ENCODE results near the gene MBD3L1. TPM values are rescaled to one million over a fixed set of nuclear protein-coding genes. Genes with fewer than 3 reads are reported as not detected.

Gene MBD3L1
- polyA plus RNA-seq, 1 of the 3 experiments (the other 2 are of a cell fraction): not detected

- H3K36me3 ChIP-seq (replicated peaks in 1 of 2; ENCODE audit: control insufficient read depth in 1 of 2, insufficient read depth in 2 of 2, low read length in 1 of 2): peaks cover 57 to 88% of the 10 kb centered on the region in 2 experiments
These were observed 18.0 kb upstream of the MBD3L1 start for GRCh38 chr19:8814176-8814575.

DNA sequence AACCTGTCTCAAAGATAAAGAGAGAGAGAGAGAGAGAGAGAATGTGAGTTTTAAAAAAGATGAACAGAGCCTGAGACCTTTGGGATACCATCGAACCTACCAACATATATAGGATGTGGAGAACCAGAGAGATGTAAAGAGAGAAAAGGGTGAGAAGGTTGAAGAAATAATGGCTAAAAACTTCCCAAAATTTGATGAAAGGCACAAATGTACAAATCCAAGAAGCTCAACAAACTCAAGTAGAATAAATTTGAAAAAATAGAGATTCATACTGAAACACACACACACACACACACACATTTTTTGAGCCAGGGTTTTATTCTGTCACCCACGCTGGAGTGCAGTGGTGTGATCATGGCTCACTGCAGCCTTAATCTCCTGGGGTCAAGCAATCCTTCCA is 16.4 kb upstream of the MBD3L1 start:
- H3K4me1 ChIP-seq (ENCODE audit: control insufficient read depth in 1 of 2, insufficient read depth in 2 of 2, low read depth in 1 of 2, low read length in 1 of 2): no peaks in the 10 kb centered on the region
- no peak overlapping the region for H3K4me2 ChIP-seq
- H3K9ac ChIP-seq: no peak overlapping the region
- TF ChIP-seq TCF12 (IDR thresholded peaks at IDR 0.05): no peak
- H3K27ac ChIP-seq (ENCODE audit: low read depth in 2 of 2, low read length in 1 of 2): no peak overlapping the region
- H3F3A ChIP-seq (replicated peaks; ENCODE audit: insufficient read depth): peaks cover 8% of the 10 kb centered on the region
- H4K20me1 ChIP-seq (ENCODE audit: insufficient read depth): no peaks in the 10 kb centered on the region
- CTCF ChIA-PET: interaction anchor here (1.7 kb wide), 1 partner anchor 16 kb away, joined by 3 read pairs; the partner anchor contains the start of genes MBD3L1 and ZNF558
- no peaks in the 10 kb centered on the region for H3K27me3 ChIP-seq (ENCODE audit: insufficient read depth)
- DNase-seq: no peak
- peaks cover 59 to 90% of the 10 kb centered on the region in 2 experiments for H3K36me3 ChIP-seq (replicated peaks in 1 of 2; ENCODE audit: control insufficient read depth in 1 of 2, insufficient read depth in 2 of 2, low read length in 1 of 2)
- POLR2A ChIA-PET: no interaction called here
- peaks cover 53% of the 10 kb centered on the region for H3K9me3 ChIP-seq
- WGBS (ENCODE audit: low lambda C conversion rate): 92% methylated on average over 2 of the region's 2 CpGs
- no peak overlapping the region for H2AFZ ChIP-seq (ENCODE audit: low read depth)
- H3K4me3 ChIP-seq (ENCODE audit: low read depth in 2 of 2, low read length in 1 of 2): no peak overlapping the region; a peak in 1 of 4 replicates
- no peaks in the 10 kb centered on the region for H3K79me2 ChIP-seq (ENCODE audit: insufficient read depth)
- no peaks in the 10 kb centered on the region for H3K9me2 ChIP-seq

More at GRCh38 chr19:8814176-8814575, 18.0 kb upstream of the MBD3L1 start:
- POLR2A ChIA-PET: no interaction called here
- H3K79me2 ChIP-seq (ENCODE audit: insufficient read depth): no peaks in the 10 kb centered on the region
- peaks cover 55% of the 10 kb centered on the region for H3K9me3 ChIP-seq
- WGBS (ENCODE audit: low lambda C conversion rate): 86% methylated on average over 3 of the region's 3 CpGs
- no peak overlapping the region for H3K27ac ChIP-seq (ENCODE audit: low read depth in 2 of 2, low read length in 1 of 2)
- H4K20me1 ChIP-seq (ENCODE audit: insufficient read depth): no peaks in the 10 kb centered on the region
- CTCF ChIA-PET: no interaction called here
- H3K4me1 ChIP-seq (ENCODE audit: control insufficient read depth in 1 of 2, insufficient read depth in 2 of 2, low read depth in 1 of 2, low read length in 1 of 2): no peaks in the 10 kb centered on the region
- no peak overlapping the region for H3K4me2 ChIP-seq
- H3F3A ChIP-seq (replicated peaks; ENCODE audit: insufficient read depth): peaks cover 8% of the 10 kb centered on the region
- DNase-seq: no peak
- H2AFZ ChIP-seq (ENCODE audit: low read depth): no peak overlapping the region
- no peak overlapping the region for H3K9ac ChIP-seq
- no peaks in the 10 kb centered on the region for H3K9me2 ChIP-seq
- H3K4me3 ChIP-seq (ENCODE audit: low read depth in 2 of 2, low read length in 1 of 2): peak overlapping the region in 1 of 2 experiments; percentile 9; a peak in 1 of 4 replicates
- TF ChIP-seq ELF1 (IDR thresholded peaks at IDR 0.05) (no peak), TAF1 (IDR thresholded peaks at IDR 0.05; ENCODE audit: borderline replicate concordance, low read depth, low read length) (no peak), SIN3A (IDR thresholded peaks at IDR 0.05; ENCODE audit: borderline replicate concordance, low read depth, low read length) (no peak), POLR2AphosphoS5 (IDR thresholded peaks at IDR 0.05; ENCODE audit: low read depth, low read length) (no peak)
- no peaks in the 10 kb centered on the region for H3K27me3 ChIP-seq (ENCODE audit: insufficient read depth)

DNA sequence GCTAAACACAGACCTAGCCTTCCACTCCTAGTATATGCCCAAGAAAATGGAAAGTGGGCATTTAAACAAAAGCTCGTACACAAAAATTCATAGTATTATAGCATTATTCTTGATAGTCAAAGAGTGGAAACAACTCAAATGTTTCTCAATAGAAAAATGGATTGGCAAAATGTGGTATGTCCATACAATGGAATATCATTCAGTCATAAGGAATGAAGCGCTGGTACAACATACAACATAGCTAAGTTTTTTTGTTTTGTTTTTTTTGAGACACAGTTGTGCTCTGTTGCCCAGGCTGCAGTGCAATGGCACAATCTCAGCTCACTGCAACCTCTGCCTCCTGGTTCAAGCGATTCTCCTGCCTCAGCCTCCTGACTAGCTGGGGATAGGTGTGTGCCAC is 11.9 kb upstream of the MBD3L1 start:
- H3K79me2 ChIP-seq (ENCODE audit: insufficient read depth): no peaks in the 10 kb centered on the region
- H3K9me3 ChIP-seq: peaks cover 19% of the 10 kb centered on the region; the same call in 1 of the 2 replicates
- H3K9ac ChIP-seq: no peak overlapping the region
- peaks cover 53 to 56% of the 10 kb centered on the region in 2 experiments for H3K36me3 ChIP-seq (replicated peaks in 1 of 2; ENCODE audit: control insufficient read depth in 1 of 2, insufficient read depth in 2 of 2, low read length in 1 of 2)
- no peak overlapping the region for H3K4me2 ChIP-seq
- H4K20me1 ChIP-seq (ENCODE audit: insufficient read depth): no peaks in the 10 kb centered on the region
- H3K27ac ChIP-seq (ENCODE audit: low read depth in 2 of 2, low read length in 1 of 2): no peak overlapping the region
- H3F3A ChIP-seq (replicated peaks; ENCODE audit: insufficient read depth): no peaks in the 10 kb centered on the region
- POLR2A ChIA-PET: no interaction called here
- no peak overlapping the region for H3K4me3 ChIP-seq (ENCODE audit: low read depth in 2 of 2, low read length in 1 of 2)
- 92% methylated on average over 3 of the region's 3 CpGs for WGBS (ENCODE audit: low lambda C conversion rate)
- CTCF ChIA-PET: no interaction called here
- H3K4me1 ChIP-seq (ENCODE audit: control insufficient read depth in 1 of 2, insufficient read depth in 2 of 2, low read depth in 1 of 2, low read length in 1 of 2): no peaks in the 10 kb centered on the region
- H3K27me3 ChIP-seq (ENCODE audit: insufficient read depth): no peaks in the 10 kb centered on the region
- DNase-seq: no peak
- no peaks in the 10 kb centered on the region for H3K9me2 ChIP-seq
- no peak overlapping the region for H2AFZ ChIP-seq (ENCODE audit: low read depth)
- TF ChIP-seq SMC3 (IDR thresholded peaks at IDR 0.05; ENCODE audit: low read depth, low read length): no peak
- no peak for TF ChIP-seq JUND (IDR thresholded peaks at IDR 0.05)
- no peak for TF ChIP-seq USF2 (IDR thresholded peaks at IDR 0.05; ENCODE audit: borderline replicate concordance, low read depth, low read length)
- no peak for TF ChIP-seq TEAD4 (IDR thresholded peaks at IDR 0.05; ENCODE audit: borderline replicate concordance, insufficient read depth)
- no peak for TF ChIP-seq CTCF (IDR thresholded peaks at IDR 0.05)
- no peak for TF ChIP-seq YY1 (IDR thresholded peaks at IDR 0.05; ENCODE audit: low read depth)
- no peak for TF ChIP-seq FOSL2 (IDR thresholded peaks at IDR 0.05; ENCODE audit: borderline replicate concordance, low read depth)
- TF ChIP-seq EZH2phosphoT487 (IDR thresholded peaks at IDR 0.05; ENCODE audit: borderline replicate concordance, low read depth): no peak
- TF ChIP-seq RFX5 (IDR thresholded peaks at IDR 0.05; ENCODE audit: low read length): no peak
- no peak for TF ChIP-seq RAD21 (IDR thresholded peaks at IDR 0.05; ENCODE audit: low read length)
- no peak for TF ChIP-seq SIN3A (IDR thresholded peaks at IDR 0.05; ENCODE audit: borderline replicate concordance, low read depth, low read length)
- no peak for TF ChIP-seq ELF1 (IDR thresholded peaks at IDR 0.05)
- no peak for TF ChIP-seq USF1 (IDR thresholded peaks at IDR 0.05; ENCODE audit: borderline replicate concordance, low read depth)
- TF ChIP-seq POLR2AphosphoS5 (IDR thresholded peaks at IDR 0.05; ENCODE audit: low read depth, low read length): no peak
- TF ChIP-seq, protein P1, sequence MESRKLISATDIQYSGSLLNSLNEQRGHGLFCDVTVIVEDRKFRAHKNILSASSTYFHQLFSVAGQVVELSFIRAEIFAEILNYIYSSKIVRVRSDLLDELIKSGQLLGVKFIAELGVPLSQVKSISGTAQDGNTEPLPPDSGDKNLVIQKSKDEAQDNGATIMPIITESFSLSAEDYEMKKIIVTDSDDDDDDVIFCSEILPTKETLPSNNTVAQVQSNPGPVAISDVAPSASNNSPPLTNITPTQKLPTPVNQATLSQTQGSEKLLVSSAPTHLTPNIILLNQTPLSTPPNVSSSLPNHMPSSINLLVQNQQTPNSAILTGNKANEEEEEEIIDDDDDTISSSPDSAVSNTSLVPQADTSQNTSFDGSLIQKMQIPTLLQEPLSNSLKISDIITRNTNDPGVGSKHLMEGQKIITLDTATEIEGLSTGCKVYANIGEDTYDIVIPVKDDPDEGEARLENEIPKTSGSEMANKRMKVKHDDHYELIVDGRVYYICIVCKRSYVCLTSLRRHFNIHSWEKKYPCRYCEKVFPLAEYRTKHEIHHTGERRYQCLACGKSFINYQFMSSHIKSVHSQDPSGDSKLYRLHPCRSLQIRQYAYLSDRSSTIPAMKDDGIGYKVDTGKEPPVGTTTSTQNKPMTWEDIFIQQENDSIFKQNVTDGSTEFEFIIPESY (IDR thresholded peaks at IDR 0.05; ENCODE audit: borderline replicate concordance, low read depth): no peak
- TF ChIP-seq MXI1 (IDR thresholded peaks at IDR 0.05; ENCODE audit: low read depth, low read length): no peak
